Measurements from ENCODE around the gene SLC1A4. TPM values are rescaled to one million over a fixed set of nuclear protein-coding genes. Genes with fewer than 3 reads are reported as not detected.

Gene SLC1A4
- total RNA-seq, 2 donors from 2014 or later = 21.2 to 33.2 TPM

DNA sequence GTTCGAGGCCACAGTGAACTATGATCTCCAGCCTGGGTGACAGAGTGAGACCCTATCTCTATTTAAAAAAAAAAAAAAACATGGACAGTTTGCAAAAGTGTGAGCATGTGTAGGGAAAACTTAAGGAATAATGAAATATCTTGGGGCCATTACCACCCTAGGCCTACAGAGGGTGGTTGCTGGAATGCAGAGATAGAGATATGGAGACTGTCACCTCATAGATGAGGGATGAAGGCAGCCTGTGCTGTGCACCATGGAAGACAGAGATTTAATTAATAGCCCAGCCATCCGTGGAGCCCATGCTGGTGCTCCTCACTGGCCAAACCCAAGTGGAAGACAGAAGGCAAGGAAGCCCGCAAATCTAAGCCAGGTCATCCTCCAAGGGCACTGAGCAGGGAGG is 50.4 kb downstream of the SLC1A4 start:
- intact Hi-C loops (cut with DNase I) = loop anchor here (2.0 kb wide), 1 partner anchor 121 kb away; no protein-coding TSS in a partner anchor

DNA sequence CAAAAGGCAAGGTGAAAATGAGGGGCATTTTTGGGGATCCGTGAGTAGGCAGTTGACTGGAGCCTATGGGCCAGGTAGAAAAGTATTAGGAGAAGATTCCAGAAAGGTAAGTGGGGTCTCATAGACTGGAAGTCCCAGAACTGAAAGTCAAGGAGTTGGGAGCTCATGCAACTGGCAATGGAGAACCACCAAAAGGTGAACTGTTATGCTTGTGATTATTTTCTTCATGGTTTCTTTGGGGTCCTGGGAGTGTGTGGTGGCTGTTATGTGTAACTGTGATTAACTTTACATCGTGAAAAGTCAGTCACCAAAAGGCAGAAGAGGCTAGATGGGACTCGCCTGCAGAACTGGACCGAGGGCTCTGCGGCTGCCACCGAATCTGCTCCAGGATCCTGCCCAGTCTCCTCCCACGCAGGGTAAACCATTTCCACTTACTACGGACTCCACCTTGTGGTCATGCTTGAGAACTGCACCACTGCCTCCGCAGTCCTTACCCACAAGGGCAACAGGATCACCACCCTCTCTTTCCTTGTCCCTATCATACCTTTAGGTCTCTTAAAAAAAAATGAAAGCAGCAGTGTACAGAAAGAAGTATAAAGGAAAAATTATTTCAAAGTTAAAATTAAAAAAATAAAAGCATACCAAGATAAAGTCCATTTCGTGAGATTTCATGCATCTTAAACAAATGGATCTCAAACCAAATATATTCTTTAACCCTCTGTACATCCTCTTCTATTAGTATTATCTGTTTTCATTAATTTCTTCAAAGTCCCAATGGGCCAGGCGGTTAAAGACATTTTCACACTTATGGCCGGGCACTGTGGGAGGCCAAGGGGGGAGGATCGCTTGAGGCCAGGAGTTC is 51.4 kb downstream of the SLC1A4 start:
- no peaks in the 10 kb centered on the region for H3K36me3 ChIP-seq
- H3K27me3 ChIP-seq (replicated peaks; ENCODE audit: insufficient read depth) = no peaks in the 10 kb centered on the region
- no peaks in the 10 kb centered on the region for H3K9me3 ChIP-seq
- no peaks in the 10 kb centered on the region for H3K4me1 ChIP-seq (replicated peaks)
- TF ChIP-seq POLR2A (IDR thresholded peaks at IDR 0.05) = no peak
- peak; percentile 74 for TF ChIP-seq POLR2AphosphoS5 (IDR thresholded peaks at IDR 0.05)
- peak; percentile 91 to 96 (median 92) for TF ChIP-seq CTCF (IDR thresholded peaks at IDR 0.05)
- 31% methylated on average over 13 of the region's 13 CpGs for WGBS
- peak; percentile 89 for DNase-seq (ENCODE audit: low spot score)
- H3K27ac ChIP-seq = no peak overlapping the region
- H3K4me3 ChIP-seq = no peak overlapping the region
- intact Hi-C loops (cut with DNase I) = loop anchor here (2.0 kb wide), 1 partner anchor 122 kb away; no protein-coding TSS in a partner anchor

More for the DNA sequence above, 50.4 kb downstream of the SLC1A4 start:
- Histone ChIP-seq H3K27me3 (replicated peaks; ENCODE audit: insufficient read depth) (no peaks in the 10 kb centered on the region), H3K9me3 (no peaks in the 10 kb centered on the region), H3K27ac (no peak overlapping the region), H3K36me3 (no peaks in the 10 kb centered on the region), H3K4me3 (no peak overlapping the region), H3K4me1 (replicated peaks) (no peaks in the 10 kb centered on the region)
- DNase-seq (ENCODE audit: low spot score) = no peak
- 94% methylated on average over 3 of the region's 3 CpGs for WGBS
- TF ChIP-seq POLR2AphosphoS5 (IDR thresholded peaks at IDR 0.05) = no peak
- TF ChIP-seq CTCF (IDR thresholded peaks at IDR 0.05) = no peak

- Histone ChIP-seq H3K9me3 (no peaks in the 10 kb centered on the region), H3K27me3 (replicated peaks; ENCODE audit: insufficient read depth) (no peaks in the 10 kb centered on the region), H3K4me3 (no peak overlapping the region), H3K27ac (no peak overlapping the region), H3K36me3 (no peaks in the 10 kb centered on the region), H3K4me1 (replicated peaks) (no peaks in the 10 kb centered on the region)
- TF ChIP-seq CTCF (IDR thresholded peaks at IDR 0.05) = no peak
- TF ChIP-seq POLR2AphosphoS5 (IDR thresholded peaks at IDR 0.05) = no peak
- no peak for TF ChIP-seq POLR2A (IDR thresholded peaks at IDR 0.05)
- intact Hi-C loops (cut with DNase I) = no loop called here
- DNase-seq (ENCODE audit: low spot score) = no peak
- 77% methylated on average over 2 of the region's 2 CpGs for WGBS
These were observed 53.8 kb downstream of the SLC1A4 start for GRCh38 chr2:65043001-65043400.

DNA sequence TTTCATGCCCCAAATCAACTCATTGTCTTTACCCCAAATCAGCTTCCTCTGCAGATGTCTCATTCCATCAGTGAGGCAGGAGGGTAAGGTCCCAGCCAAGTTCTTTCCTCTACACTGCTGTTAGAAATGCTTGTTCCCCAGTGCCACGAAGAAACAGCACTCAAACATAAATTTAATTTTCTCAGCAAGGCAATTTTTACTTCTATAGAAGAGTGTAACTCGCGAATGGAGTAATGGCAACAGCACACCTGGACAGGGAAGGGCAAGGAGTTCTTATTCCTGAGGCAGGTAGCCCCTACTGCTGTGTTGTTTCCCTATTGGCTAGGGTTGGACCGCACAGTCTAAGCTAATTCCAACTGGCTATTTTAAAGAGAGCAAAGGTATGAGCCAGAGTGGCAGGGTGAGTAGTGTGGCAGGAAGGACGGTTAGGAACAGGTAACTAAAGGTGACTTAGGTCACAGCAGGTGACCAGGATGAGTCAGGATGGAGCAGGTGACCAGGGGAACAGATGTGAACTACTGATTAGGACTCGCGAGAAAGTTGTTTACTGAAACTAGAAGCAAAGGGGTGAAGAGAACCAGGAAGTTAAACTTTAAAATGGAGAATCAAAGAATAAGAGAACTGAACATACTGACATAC is 55.0 kb downstream of the SLC1A4 start:
- no peak overlapping the region for H3K27ac ChIP-seq
- intact Hi-C loops (cut with DNase I) = no loop called here
- DNase-seq (ENCODE audit: low spot score) = no peak
- no peak for TF ChIP-seq POLR2AphosphoS5 (IDR thresholded peaks at IDR 0.05)
- no peak for TF ChIP-seq CTCF (IDR thresholded peaks at IDR 0.05)
- TF ChIP-seq POLR2A (IDR thresholded peaks at IDR 0.05) = no peak
- H3K27me3 ChIP-seq (replicated peaks; ENCODE audit: insufficient read depth) = no peaks in the 10 kb centered on the region
- 86% methylated on average over 7 of the region's 7 CpGs for WGBS
- H3K9me3 ChIP-seq = no peaks in the 10 kb centered on the region
- no peak overlapping the region for H3K4me3 ChIP-seq
- H3K4me1 ChIP-seq (replicated peaks) = no peaks in the 10 kb centered on the region
- H3K36me3 ChIP-seq = no peaks in the 10 kb centered on the region

Data from prostate gland (tissue), 2 donors.